SH-SY5Y (cell line): ENCODE data around the gene APOC1.
"Not testable (repeated sequence)": the region's sequence is repeated elsewhere in the genome, so short reads cannot be mapped to it uniquely, and the experiment has no call there.

Experiments used
- GATA2 ChIP-seq: IDR thresholded peaks from 2 replicates; pipeline ENCODE4 v1.6.1; 2011; ENCODE audit warnings: mild to moderate bottlenecking, low read depth, low read length
- GATA3 ChIP-seq: IDR thresholded peaks from 2 replicates; pipeline ENCODE4 v1.6.1; 2011; ENCODE audit warnings: low read depth, mild to moderate bottlenecking, low read length, moderate library complexity

- not testable (repeated sequence) for TF ChIP-seq GATA2, GATA3
Measured at GRCh38 chr19:44914433-44915206, at the start of gene APOC1.
